PFSK-1 (cell line): ENCODE results near the gene TNFAIP8L3.

ENCODE experiments used
- FOXP2 ChIP-seq: optimal IDR thresholded peaks from 2 replicates; pipeline ENCODE3; 2011; ENCODE audit warnings: borderline replicate concordance, control low read depth, inconsistent platforms; ENCODE audit not compliant: insufficient read depth; ENCODE audit errors: extremely low read length, extremely low read depth
- POLR2AphosphoS5 ChIP-seq: IDR thresholded peaks from 2 replicates; pipeline ENCODE4 v1.6.1; 2012; ENCODE audit warnings: low read depth, mild to moderate bottlenecking, control low read depth, low read length, moderate library complexity
- SIN3A ChIP-seq: IDR thresholded peaks from 2 replicates; pipeline ENCODE4 v1.6.1; 2012; ENCODE audit warnings: mild to moderate bottlenecking, low read length, moderate library complexity, borderline replicate concordance; ENCODE audit not compliant: insufficient read depth
- TAF1 ChIP-seq: IDR thresholded peaks from 2 replicates; pipeline ENCODE4 v1.6.1; 2012; ENCODE audit warnings: low read length, control low read depth, borderline replicate concordance; ENCODE audit not compliant: insufficient read depth
- TF ChIP-seq, protein P1 (sequence below), 2 experiments: IDR thresholded peaks; 2 replicates each; pipeline versions ENCODE4 v1.6.1 to v1.8.0; 2011 to 2012; ENCODE audit warnings: low read depth in 2 of 2, low read length in 2 of 2, control low read depth in 1 of 2, inconsistent platforms in 1 of 2, mild to moderate bottlenecking in 1 of 2, moderate library complexity in 1 of 2; ENCODE audit not compliant: insufficient read depth in 1 of 2

TNFAIP8L3 gene

GRCh38 chr15:51065261-51065660 is 29.4 kb downstream of the TNFAIP8L3 start:
- TF ChIP-seq POLR2AphosphoS5: no peak
- no peak for TF ChIP-seq FOXP2
- TF ChIP-seq, protein P1, sequence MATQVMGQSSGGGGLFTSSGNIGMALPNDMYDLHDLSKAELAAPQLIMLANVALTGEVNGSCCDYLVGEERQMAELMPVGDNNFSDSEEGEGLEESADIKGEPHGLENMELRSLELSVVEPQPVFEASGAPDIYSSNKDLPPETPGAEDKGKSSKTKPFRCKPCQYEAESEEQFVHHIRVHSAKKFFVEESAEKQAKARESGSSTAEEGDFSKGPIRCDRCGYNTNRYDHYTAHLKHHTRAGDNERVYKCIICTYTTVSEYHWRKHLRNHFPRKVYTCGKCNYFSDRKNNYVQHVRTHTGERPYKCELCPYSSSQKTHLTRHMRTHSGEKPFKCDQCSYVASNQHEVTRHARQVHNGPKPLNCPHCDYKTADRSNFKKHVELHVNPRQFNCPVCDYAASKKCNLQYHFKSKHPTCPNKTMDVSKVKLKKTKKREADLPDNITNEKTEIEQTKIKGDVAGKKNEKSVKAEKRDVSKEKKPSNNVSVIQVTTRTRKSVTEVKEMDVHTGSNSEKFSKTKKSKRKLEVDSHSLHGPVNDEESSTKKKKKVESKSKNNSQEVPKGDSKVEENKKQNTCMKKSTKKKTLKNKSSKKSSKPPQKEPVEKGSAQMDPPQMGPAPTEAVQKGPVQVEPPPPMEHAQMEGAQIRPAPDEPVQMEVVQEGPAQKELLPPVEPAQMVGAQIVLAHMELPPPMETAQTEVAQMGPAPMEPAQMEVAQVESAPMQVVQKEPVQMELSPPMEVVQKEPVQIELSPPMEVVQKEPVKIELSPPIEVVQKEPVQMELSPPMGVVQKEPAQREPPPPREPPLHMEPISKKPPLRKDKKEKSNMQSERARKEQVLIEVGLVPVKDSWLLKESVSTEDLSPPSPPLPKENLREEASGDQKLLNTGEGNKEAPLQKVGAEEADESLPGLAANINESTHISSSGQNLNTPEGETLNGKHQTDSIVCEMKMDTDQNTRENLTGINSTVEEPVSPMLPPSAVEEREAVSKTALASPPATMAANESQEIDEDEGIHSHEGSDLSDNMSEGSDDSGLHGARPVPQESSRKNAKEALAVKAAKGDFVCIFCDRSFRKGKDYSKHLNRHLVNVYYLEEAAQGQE (IDR thresholded peaks at IDR 0.05; ENCODE audit: insufficient read depth in 1 of 2, low read depth in 2 of 2, low read length in 2 of 2): no peak
- TF ChIP-seq SIN3A: no peak
- no peak for TF ChIP-seq TAF1

DNA sequence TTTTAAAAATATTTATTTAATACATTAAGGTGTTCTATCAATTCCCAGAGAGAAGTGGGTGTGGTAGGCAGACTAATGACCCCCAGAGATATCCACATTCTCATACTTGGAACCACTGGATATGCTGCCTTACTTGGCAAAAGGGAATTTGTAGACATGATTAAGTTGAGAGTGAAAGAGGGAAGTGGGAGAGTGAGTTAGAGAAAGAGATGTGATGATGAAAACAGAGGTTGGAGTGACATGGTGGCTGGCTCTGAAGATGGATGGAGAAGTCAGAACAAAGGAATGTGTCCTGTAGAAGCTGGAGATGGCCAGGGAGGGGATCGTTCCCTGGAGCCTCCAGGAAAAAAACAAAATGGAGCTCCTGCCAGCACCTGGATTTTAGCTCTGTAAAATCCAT is 32.0 kb downstream of the TNFAIP8L3 start:
- TF ChIP-seq SIN3A (no peak), FOXP2 (no peak), TAF1 (no peak), POLR2AphosphoS5 (no peak)
- TF ChIP-seq, protein P1 (IDR thresholded peaks at IDR 0.05; ENCODE audit: insufficient read depth in 1 of 2, low read depth in 2 of 2, low read length in 2 of 2): no peak

- TF ChIP-seq SIN3A (no peak), POLR2AphosphoS5 (no peak)
- TF ChIP-seq, protein P1 (IDR thresholded peaks at IDR 0.05; ENCODE audit: insufficient read depth in 1 of 2, low read depth in 2 of 2, low read length in 2 of 2): no peak
Observed at GRCh38 chr15:51060030-51060673, 34.6 kb downstream of the TNFAIP8L3 start.

- TF ChIP-seq SIN3A: no peak
Observed at GRCh38 chr15:51054535-51054934, 40.2 kb downstream of the TNFAIP8L3 start.

DNA sequence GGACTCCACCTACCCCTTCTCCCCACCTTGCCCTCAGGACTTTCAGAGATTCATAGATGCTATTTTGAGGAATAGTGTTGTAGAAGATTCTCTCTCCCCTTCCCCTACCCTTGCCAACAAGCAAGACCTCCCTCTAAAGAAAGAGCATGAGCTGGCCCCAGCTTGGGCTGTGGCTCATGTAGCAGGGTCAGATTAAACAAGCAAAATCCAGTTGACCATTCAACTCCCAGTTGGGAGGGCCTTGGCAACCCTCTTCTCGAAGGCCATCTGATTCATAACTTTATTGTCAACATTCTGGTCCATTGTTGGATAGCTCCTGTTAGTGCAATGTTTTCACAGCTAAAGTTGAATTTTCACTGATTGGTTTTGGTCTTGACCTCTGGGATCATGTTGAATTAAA is 41.1 kb downstream of the TNFAIP8L3 start:
- TF ChIP-seq POLR2AphosphoS5: no peak
- no peak for TF ChIP-seq SIN3A
- no peak for TF ChIP-seq FOXP2
- TF ChIP-seq, protein P1 (IDR thresholded peaks at IDR 0.05; ENCODE audit: insufficient read depth in 1 of 2, low read depth in 2 of 2, low read length in 2 of 2): no peak
- no peak for TF ChIP-seq TAF1

DNA sequence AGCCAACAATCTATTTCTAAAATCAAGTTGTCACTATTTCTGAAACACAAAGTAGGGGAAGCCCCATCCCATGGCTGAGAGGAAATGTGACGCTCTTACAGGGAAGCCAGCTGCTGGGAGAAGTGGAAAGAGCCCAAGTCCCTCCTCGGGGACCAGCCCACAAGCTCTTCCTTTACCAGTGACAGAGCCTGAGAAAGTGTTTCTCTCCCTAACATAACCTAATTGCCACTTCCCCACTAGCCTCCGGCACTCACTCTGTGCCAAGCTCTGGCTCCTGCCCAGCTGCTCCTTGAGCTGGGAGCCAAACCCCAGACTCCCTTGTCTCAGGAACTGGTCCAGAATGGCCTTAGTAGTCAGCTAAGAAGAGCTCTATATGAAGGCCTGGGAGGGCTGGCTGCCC is 42.9 kb downstream of the TNFAIP8L3 start:
- TF ChIP-seq TAF1: no peak
- TF ChIP-seq POLR2AphosphoS5: no peak
- no peak for TF ChIP-seq SIN3A
- TF ChIP-seq, protein P1 (IDR thresholded peaks at IDR 0.05; ENCODE audit: insufficient read depth in 1 of 2, low read depth in 2 of 2, low read length in 2 of 2): no peak
- TF ChIP-seq FOXP2: no peak
